ENCODE measurements around the gene CACNB3. TPM values are rescaled to one million over a fixed set of nuclear protein-coding genes. Genes with fewer than 3 reads are reported as not detected.
"Not testable (repeated sequence)": the region's sequence is repeated elsewhere in the genome, so short reads cannot be mapped to it uniquely, and the experiment has no call there.

CACNB3 gene
- total and polyA plus RNA-seq, 2 of the 8 experiments (the other 6 are each of a cell fraction or from before 2014, with no cell fraction given), result 12.5 to 16.0 TPM

- no peak for TF ChIP-seq EP300 (IDR thresholded peaks at IDR 0.05; ENCODE audit: borderline replicate concordance in 1 of 2, low read depth in 2 of 2, low read length in 2 of 2)
- no peak for TF ChIP-seq ZNF274 (IDR thresholded peaks at IDR 0.05; ENCODE audit: borderline replicate concordance, extremely low read depth, low read length)
- no peak for TF ChIP-seq KDM1A (IDR thresholded peaks at IDR 0.05; ENCODE audit: borderline replicate concordance, low read length)
- TF ChIP-seq CHD1 (IDR thresholded peaks at IDR 0.05; ENCODE audit: low read depth, low read length), result no peak
These were observed 36.2 kb downstream of the CACNB3 start (continued) for GRCh38 chr12:48854488-48854887.

DNA sequence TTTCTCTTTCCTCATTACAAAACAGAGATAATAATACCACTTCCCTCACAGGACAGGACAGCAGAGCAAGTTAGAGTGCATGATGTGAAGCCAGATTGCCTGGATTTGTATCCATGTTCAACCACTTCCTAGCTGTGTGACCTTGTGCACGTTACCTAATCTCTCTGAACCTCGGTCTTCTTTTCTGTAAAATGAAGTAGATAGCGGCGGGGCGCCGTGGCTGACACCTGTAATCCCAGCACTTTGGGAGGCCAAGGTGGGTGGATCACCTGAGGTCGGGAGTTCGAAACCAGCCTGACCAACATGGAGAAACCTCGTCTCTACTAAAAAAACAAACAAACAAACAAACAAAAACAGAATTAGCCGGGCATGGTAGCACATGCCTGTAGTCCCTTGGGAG lies 36.6 kb downstream of the CACNB3 start:
- not testable (repeated sequence) for H3K4me3 ChIP-seq (ENCODE audit: extremely low read depth in 1 of 4, insufficient read depth in 2 of 4, low read depth in 3 of 4, low read length in 4 of 4); H3K14ac ChIP-seq (ENCODE audit: insufficient read length); H3K4me2 ChIP-seq (ENCODE audit: insufficient read depth in 1 of 2, low read depth in 2 of 2, low read length in 2 of 2); H4K5ac ChIP-seq (ENCODE audit: insufficient read length, low read depth, low read length); H2BK15ac ChIP-seq (ENCODE audit: low read length); H2AFZ ChIP-seq (ENCODE audit: low read length); H2AK5ac ChIP-seq (ENCODE audit: low read depth, low read length); H2BK12ac ChIP-seq (ENCODE audit: low read depth, low read length); FAIRE-seq; H3K18ac ChIP-seq (ENCODE audit: extremely low read depth, low read length); H2BK5ac ChIP-seq (ENCODE audit: low read depth, low read length); H3K9ac ChIP-seq (replicated peaks in 1 of 4; ENCODE audit: extremely low read depth in 1 of 4, low read depth in 3 of 4, low read length in 3 of 4); H3K79me1 ChIP-seq (ENCODE audit: low read depth, low read length); H3K4me1 ChIP-seq (replicated peaks in 1 of 4; ENCODE audit: control insufficient read depth in 3 of 4, insufficient read depth in 4 of 4, low read length in 3 of 4); H4K91ac ChIP-seq (replicated peaks; ENCODE audit: insufficient read length, low read length); H3K27me3 ChIP-seq (replicated peaks in 1 of 4; ENCODE audit: control insufficient read depth in 3 of 4, extremely low read depth in 1 of 4, insufficient read depth in 3 of 4, low read length in 3 of 4); DNase-seq (ENCODE audit: low read depth in 1 of 2, low spot score in 2 of 2); H3K4ac ChIP-seq (replicated peaks; ENCODE audit: insufficient read length, low read depth, low read length); H3K27ac ChIP-seq (ENCODE audit: low read depth, low read length); H3K56ac ChIP-seq (replicated peaks; ENCODE audit: insufficient read length, low read depth, low read length); H4K20me1 ChIP-seq (replicated peaks in 1 of 2; ENCODE audit: control insufficient read depth in 1 of 2, insufficient read depth in 2 of 2, low read length in 2 of 2); H3K23ac ChIP-seq (ENCODE audit: insufficient read length); H2BK20ac ChIP-seq (ENCODE audit: low read length); H3K23me2 ChIP-seq (ENCODE audit: low read depth, low read length); H4K8ac ChIP-seq (ENCODE audit: extremely low read depth, insufficient read depth, low read length); H2BK120ac ChIP-seq (replicated peaks; ENCODE audit: low read depth, low read length); H3K9me3 ChIP-seq (ENCODE audit: insufficient read depth in 2 of 2, low read depth in 1 of 2, low read length in 1 of 2)
- Histone ChIP-seq H3K36me3 (ENCODE audit: control insufficient read depth in 2 of 4, insufficient read depth in 4 of 4, low read length in 3 of 4) (peaks cover 6 to 26% (median 12%) of the 10 kb centered on the region in 4 experiments), H3K79me2 (ENCODE audit: control insufficient read depth in 1 of 2, insufficient read depth in 2 of 2, low read length in 2 of 2) (peaks cover 11 to 19% of the 10 kb centered on the region in 2 experiments)
- CTCF ChIA-PET (ENCODE audit: partially characterized antibody), result interaction anchor here (0.6 to 26.4 kb wide), 10 partner anchors 11 to 1017 kb away, joined by 3 to 678 read pairs (median 16); partner anchors contain the start of genes FKBP11 and RND1
- POLR2A ChIA-PET (ENCODE audit: partially characterized antibody), result interaction anchor here (8.7 to 22.9 kb wide), 2 partner anchors 9 to 26 kb away, joined by 203 to 651 read pairs; partner anchors contain the start of gene RND1
- WGBS, 2 experiments (ENCODE audit: extremely low coverage in 1 of 2, insufficient coverage in 1 of 2, insufficient read length in 1 of 2, insufficient replicate concordance in 2 of 2, low coverage in 1 of 2, low lambda C conversion rate in 2 of 2, missing lambda C conversion rate in 1 of 2), result 89% methylated on average over 10 of the region's 10 CpGs; no CpG with 5 or more reads in 1 of the 2 experiments

Measured in H1 (cell line).